Gastrocnemius medialis (tissue), 4 donors: ENCODE data around the gene FTCD. TPM values are rescaled to one million over a fixed set of nuclear protein-coding genes. Genes with fewer than 3 reads are reported as not detected.
"Not testable (repeated sequence)": the region's sequence is repeated elsewhere in the genome, so short reads cannot be mapped to it uniquely, and the experiment has no call there.

ENCODE experiments used
- ATAC-seq, 2 donors: fragments of 150-250 bp; one replicate each; pipeline ENCODE4 v1.9.1; 2016
- DNase-seq, 2 donors: peaks; one replicate each; pipeline ENCODE4 v3.0.0-alpha.2; 2019
- H3K27ac ChIP-seq, 4 donors: fragments of 200-600 bp; sonication (generic); 1 replicate in 1 of 4; 2 replicates in 3 of 4; pipeline ENCODE4 v1.5.1; 2016 to 2018; ENCODE audit warnings: mild to moderate bottlenecking in 2 of 4, moderate library complexity in 1 of 4
- H3K27me3 ChIP-seq, 3 donors: fragments of 200-600 bp; sonication (generic) in 2 of 3; 1 replicate in 1 of 3; 2 replicates in 2 of 3; pipeline versions ENCODE4 v1.5.1 to v1.6.0; 2016 to 2019; ENCODE audit warnings: mild to moderate bottlenecking in 1 of 3, moderate library complexity in 1 of 3
- H3K36me3 ChIP-seq, 2 donors: fragments of 200-600 bp; sonication (generic) in 1 of 2; one replicate each; pipeline ENCODE4 v1.5.1; 2017 to 2018
- H3K4me1 ChIP-seq, 2 donors: fragments of 200-600 bp; sonication (generic) in 1 of 2; one replicate each; pipeline ENCODE4 v1.5.1; 2016 to 2017; ENCODE audit warnings: mild to moderate bottlenecking in 2 of 2
- H3K4me3 ChIP-seq, 4 donors: fragments of 200-600 bp; sonication (generic) in 3 of 4; 1 replicate in 1 of 4; 2 replicates in 3 of 4; pipeline ENCODE4 v1.5.1; 2016 to 2019; ENCODE audit warnings: mild to moderate bottlenecking in 2 of 4
- H3K9me3 ChIP-seq, 3 donors: fragments of 200-600 bp; sonication (generic) in 2 of 3; 1 replicate in 1 of 3; 2 replicates in 2 of 3; pipeline ENCODE4 v1.5.1; 2016 to 2019
- CTCF ChIP-seq, 5 experiments: fragments of 450-650 bp in 3 of 5; fragments of 200-600 bp in 2 of 5; sonication (generic) in 2 of 5; IDR thresholded peaks in 4 of 5; conservative IDR thresholded peaks in 1 of 5; 1 replicate in 4 of 5; 2 replicates in 1 of 5; pipeline ENCODE4 v1.5.1; 2016 to 2019; ENCODE audit warnings: antibody characterized with exemption in 5 of 5, mild to moderate bottlenecking in 3 of 5, moderate library complexity in 3 of 5
- POLR2A ChIP-seq, 2 donors: fragments of 450-650 bp; IDR thresholded peaks; one replicate each; pipeline ENCODE4 v1.6.1; 2017; ENCODE audit warnings: antibody characterized with exemption in 2 of 2, mild to moderate bottlenecking in 2 of 2, moderate library complexity in 2 of 2
- in situ Hi-C, 4 donors: fragments of 200-750 bp; cut with MboI; loops; one replicate each; pipeline versions ENCODE4 v1.15.0 to v1.8.0; 2017; ENCODE audit warnings: low sequenced_read_pairs in 4 of 4
- intact Hi-C: fragments of 100-400 bp; cut with DNase I; formaldehyde crosslinking; loops from one replicate; pipeline ENCODE4 v1.15.1; 2023; ENCODE audit warnings: low total_unique reads
- total RNA-seq, 4 donors: library from RNA; depleted of rRNA; stranded (reverse); fragments of >200 nt; gene quantifications; one replicate each; pipeline versions ENCODE4 v1.1.0 to v1.2.3, GENCODE V29; 2016

The FTCD gene
- total RNA-seq, 4 donors from 2014 or later, result 0.33 to 0.95 TPM; not detected in 2

- intact Hi-C loops, result loop anchor here (5.0 kb wide), 1 partner anchor 138 kb away; no protein-coding TSS in a partner anchor
- peak; percentile 4 to 25 for DNase-seq
- TF ChIP-seq CTCF (IDR thresholded peaks at IDR 0.05 in 4 of 5, conservative IDR thresholded peaks at IDR 0.05 in 1 of 5), result no peak
- TF ChIP-seq POLR2A (IDR thresholded peaks at IDR 0.05), result no peak
- no peak for ATAC-seq
- Histone ChIP-seq H3K4me1 (peaks cover 0 to 7% of the 10 kb centered on the region in 2 donors), H3K27me3 (no peaks in the 10 kb centered on the region), H3K27ac (peak overlapping the region in 1 of 4 donors; percentile 22), H3K9me3 (no peaks in the 10 kb centered on the region), H3K36me3 (peaks cover 0 to 14% of the 10 kb centered on the region in 2 donors), H3K4me3 (no peak overlapping the region)
- in situ Hi-C loops, result loop anchor here in 2 of 4 donors (25.0 kb wide), 1 partner anchor 148 kb away; no protein-coding TSS in a partner anchor
Observed at GRCh38 chr21:46110499-46111192, 44.7 kb downstream of the FTCD start.

GRCh38 chr21:46109313-46110221 is 45.8 kb downstream of the FTCD start:
- Histone ChIP-seq H3K9me3 (no peaks in the 10 kb centered on the region), H3K36me3 (peaks cover 0 to 8% of the 10 kb centered on the region in 2 donors), H3K4me3 (no peak overlapping the region), H3K27ac (peak overlapping the region in 1 of 4 donors; percentile 22), H3K4me1 (peaks cover 0 to 7% of the 10 kb centered on the region in 2 donors), H3K27me3 (no peaks in the 10 kb centered on the region)
- peak; percentile 1 to 6 for DNase-seq
- in situ Hi-C loops, result loop anchor here in 3 of 4 donors (10.0 to 25.0 kb wide), 2 partner anchors 145 to 147 kb away; no protein-coding TSS in a partner anchor
- no peak for ATAC-seq
- TF ChIP-seq POLR2A (IDR thresholded peaks at IDR 0.05) (no peak), CTCF (IDR thresholded peaks at IDR 0.05 in 4 of 5, conservative IDR thresholded peaks at IDR 0.05 in 1 of 5) (no peak)
- intact Hi-C loops, result loop anchor here (5.0 kb wide), 1 partner anchor 137 kb away; no protein-coding TSS in a partner anchor

GRCh38 chr21:46108827-46109312 is 46.5 kb downstream of the FTCD start:
- H3K27ac ChIP-seq, result no peak overlapping the region
- peak in 1 of 2 donors; percentile 1 for DNase-seq
- peaks cover 0 to 1% (median 1%) of the 10 kb centered on the region in 3 donors for H3K27me3 ChIP-seq
- peaks cover 0 to 7% of the 10 kb centered on the region in 2 donors for H3K4me1 ChIP-seq
- TF ChIP-seq CTCF (IDR thresholded peaks at IDR 0.05 in 4 of 5, conservative IDR thresholded peaks at IDR 0.05 in 1 of 5) (no peak), POLR2A (IDR thresholded peaks at IDR 0.05) (no peak)
- intact Hi-C loops, result no loop called here
- no peak overlapping the region for H3K4me3 ChIP-seq
- in situ Hi-C loops, result loop anchor here in 3 of 4 donors (10.0 to 25.0 kb wide), 2 partner anchors 144 to 147 kb away; no protein-coding TSS in a partner anchor
- H3K36me3 ChIP-seq, result peaks cover 0 to 8% of the 10 kb centered on the region in 2 donors
- no peak for ATAC-seq
- H3K9me3 ChIP-seq, result no peaks in the 10 kb centered on the region

- H3K36me3 ChIP-seq, H3K27ac ChIP-seq, DNase-seq, intact Hi-C loops, H3K4me3 ChIP-seq, H3K9me3 ChIP-seq, ATAC-seq, H3K27me3 ChIP-seq, H3K4me1 ChIP-seq: not testable (repeated sequence)
- in situ Hi-C loops, result loop anchor here in 3 of 4 donors (10.0 to 25.0 kb wide), 2 partner anchors 143 to 145 kb away; no protein-coding TSS in a partner anchor
Observed at GRCh38 chr21:46107376-46107775, 48.0 kb downstream of the FTCD start.
